OCI-LY3 (cell line): ENCODE results near the gene SHMT2.
A peak's percentile ranks its signal among the peaks of the same experiment; 100 is the strongest.

Experiments used
- EZH2phosphoT487 ChIP-seq: fragments of 200-600 bp; shearing (Covaris generic); IDR thresholded peaks from 2 replicates; pipeline ENCODE4 v1.6.1; 2018; ENCODE audit warnings: antibody characterized with exemption, mixed run types, low read depth
- TF ChIP-seq, protein P1 (sequence below): fragments of 200-600, 300-600 bp; sonication (generic); IDR thresholded peaks from 2 replicates; pipeline ENCODE4 v1.5.1; 2014; ENCODE audit warnings: antibody characterized with exemption, low read length, low read depth

DNA sequence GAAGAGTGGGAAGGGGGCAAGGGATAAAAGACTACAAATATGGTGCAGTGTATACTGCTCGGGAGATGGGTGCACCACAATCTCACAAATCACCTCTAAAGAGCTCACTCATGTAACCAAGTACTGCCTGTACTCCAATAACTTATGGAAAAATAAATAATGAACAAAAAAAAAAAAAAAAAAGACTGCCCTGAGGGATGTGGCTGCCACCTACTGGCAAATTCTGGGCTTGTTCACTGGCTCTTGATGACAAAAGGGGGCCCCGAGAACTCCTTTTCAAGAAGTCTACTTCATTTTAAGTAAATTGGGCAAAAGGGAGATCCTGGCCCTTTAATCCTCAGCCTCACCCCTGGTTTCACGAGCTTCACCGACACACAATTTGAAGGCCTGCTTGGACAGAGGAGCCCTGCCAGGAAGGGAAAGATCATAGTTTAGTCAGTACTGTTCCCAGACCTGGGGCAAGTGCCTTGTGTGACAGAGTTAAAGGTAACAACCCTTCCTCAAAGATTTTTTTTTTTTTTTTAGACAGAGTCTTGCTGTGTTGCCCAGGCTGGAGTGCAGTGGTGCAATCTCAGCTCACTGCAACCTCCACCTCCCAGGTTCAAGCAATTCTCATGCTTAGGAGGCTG is 47.5 kb downstream of the SHMT2 start:
- TF ChIP-seq, protein P1, sequence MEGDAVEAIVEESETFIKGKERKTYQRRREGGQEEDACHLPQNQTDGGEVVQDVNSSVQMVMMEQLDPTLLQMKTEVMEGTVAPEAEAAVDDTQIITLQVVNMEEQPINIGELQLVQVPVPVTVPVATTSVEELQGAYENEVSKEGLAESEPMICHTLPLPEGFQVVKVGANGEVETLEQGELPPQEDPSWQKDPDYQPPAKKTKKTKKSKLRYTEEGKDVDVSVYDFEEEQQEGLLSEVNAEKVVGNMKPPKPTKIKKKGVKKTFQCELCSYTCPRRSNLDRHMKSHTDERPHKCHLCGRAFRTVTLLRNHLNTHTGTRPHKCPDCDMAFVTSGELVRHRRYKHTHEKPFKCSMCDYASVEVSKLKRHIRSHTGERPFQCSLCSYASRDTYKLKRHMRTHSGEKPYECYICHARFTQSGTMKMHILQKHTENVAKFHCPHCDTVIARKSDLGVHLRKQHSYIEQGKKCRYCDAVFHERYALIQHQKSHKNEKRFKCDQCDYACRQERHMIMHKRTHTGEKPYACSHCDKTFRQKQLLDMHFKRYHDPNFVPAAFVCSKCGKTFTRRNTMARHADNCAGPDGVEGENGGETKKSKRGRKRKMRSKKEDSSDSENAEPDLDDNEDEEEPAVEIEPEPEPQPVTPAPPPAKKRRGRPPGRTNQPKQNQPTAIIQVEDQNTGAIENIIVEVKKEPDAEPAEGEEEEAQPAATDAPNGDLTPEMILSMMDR = peak; percentile 29
- no peak for TF ChIP-seq EZH2phosphoT487
